HG02943 (cell line): Measurements from ENCODE around the gene GP1BB.

Experiments
- ATAC-seq: cut with Tn5 transposase; IDR thresholded peaks from one replicate; pipeline ENCODE4 v1.9.1; 2021; ENCODE audit warnings: mild to moderate bottlenecking, low read depth, moderate library complexity; ENCODE audit not compliant: unreplicated experiment

GP1BB gene

DNA sequence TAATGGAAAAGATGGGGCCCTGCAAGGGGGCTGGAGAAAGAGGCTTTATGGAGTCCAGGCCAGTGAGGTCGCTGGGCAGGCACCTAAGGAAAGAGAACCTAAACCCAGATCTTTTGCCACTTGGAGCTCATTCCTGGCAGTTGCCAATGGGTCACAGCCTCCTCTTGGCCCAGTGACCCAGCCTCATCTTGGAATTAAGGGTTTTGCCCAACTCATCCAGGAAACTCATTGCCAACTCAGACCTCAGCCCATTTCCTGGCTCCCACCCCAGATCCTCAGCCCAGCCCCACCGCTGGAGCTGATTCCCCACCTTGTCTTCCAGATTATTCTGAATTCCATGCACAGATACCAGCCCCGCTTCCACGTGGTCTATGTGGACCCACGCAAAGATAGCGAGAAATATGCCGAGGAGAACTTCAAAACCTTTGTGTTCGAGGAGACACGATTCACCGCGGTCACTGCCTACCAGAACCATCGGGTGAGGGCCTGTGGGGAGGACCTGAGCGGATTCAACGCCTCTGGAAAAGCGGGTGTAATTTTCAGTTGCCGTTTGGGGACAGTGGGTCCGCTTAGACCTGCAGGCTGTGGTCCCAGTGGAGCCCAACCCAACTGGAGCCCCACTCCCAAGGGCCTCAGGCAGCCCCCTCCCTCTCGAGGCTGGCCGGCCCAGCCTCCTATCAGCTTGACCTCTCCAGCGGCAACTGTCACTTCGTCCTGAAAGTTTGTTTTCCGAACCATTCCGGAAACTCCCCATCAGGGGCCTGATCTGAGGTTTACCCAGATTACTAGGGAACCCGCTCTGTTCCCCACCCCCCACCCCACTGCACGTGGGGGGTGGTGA is 41.5 kb downstream of the GP1BB start:
- no peak for ATAC-seq

DNA sequence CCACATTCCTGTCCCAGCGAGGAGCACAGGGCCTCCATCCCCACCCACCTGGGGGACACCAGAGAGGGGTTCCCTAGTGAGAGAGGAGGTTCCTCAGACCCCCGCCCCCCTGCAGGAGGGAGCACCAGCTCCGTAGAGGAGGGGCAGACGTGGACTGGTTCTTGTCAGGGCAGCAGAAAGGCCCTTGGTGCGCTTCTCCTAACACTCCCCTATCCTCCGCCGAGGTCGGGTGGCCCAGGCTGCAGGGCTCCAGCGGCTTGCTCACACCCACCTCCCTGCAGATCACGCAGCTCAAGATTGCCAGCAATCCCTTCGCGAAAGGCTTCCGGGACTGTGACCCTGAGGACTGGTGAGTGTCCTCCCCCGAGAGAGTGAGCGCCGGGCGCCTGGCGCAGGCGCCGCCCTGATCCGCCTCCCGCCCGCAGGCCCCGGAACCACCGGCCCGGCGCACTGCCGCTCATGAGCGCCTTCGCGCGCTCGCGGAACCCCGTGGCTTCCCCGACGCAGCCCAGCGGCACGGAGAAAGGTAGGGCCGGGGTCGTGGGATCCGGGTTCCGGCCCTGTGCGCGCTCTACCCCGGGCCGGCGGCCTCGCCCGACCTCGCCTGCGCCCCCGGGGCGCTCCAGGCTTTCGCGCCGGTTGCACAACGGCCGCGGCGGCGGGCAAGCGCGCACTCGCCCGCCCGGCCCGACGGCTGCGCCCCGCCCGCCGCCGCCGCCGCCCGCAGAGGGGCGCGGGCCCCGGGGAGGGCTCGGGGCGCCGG is 42.3 kb downstream of the GP1BB start:
- ATAC-seq: no peak

DNA sequence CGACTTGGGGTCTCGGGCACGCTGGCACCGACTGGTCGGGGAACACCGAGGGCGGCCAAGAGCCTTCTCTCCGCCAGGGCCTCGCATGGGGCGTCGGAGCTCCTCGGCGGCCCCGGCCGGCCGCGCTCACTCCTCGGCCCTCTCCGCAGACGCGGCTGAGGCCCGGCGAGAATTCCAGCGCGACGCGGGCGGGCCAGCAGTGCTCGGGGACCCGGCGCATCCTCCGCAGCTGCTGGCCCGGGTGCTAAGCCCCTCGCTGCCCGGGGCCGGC is 42.8 kb downstream of the GP1BB start:
- ATAC-seq: no peak

DNA sequence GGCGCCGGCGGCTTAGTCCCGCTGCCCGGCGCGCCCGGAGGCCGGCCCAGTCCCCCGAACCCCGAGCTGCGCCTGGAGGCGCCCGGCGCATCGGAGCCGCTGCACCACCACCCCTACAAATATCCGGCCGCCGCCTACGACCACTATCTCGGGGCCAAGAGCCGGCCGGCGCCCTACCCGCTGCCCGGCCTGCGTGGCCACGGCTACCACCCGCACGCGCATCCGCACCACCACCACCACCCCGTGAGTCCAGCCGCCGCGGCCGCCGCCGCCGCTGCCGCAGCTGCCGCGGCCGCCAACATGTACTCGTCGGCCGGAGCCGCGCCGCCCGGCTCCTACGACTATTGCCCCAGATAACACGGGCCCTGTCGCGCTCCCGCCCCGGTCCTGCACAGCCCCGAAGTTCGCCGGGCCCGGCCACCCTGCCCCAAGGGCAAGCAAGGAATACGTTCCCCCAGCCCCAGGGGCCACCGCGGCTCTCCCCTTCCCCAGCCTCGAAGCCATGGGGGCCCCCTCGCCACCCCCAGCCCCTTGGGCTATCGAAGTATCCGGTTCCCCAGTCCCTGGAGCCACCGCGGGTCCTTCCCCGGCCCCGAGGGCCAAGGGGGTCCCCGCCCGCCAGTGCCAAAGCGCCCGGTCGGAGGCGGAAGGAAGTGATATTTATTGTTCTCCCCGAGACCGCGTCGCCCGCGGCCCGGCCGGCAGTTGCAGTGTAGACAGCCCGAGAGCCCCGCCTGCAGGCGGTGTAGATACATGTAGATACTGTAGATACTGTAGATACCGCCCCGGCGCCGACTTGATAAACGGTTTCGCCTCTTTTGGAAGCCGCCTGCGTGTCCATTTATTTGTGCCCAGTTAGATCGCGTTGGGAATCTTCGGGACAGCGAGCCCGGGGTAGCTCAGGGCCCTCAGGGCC is 43.4 kb downstream of the GP1BB start:
- no peak for ATAC-seq

DNA sequence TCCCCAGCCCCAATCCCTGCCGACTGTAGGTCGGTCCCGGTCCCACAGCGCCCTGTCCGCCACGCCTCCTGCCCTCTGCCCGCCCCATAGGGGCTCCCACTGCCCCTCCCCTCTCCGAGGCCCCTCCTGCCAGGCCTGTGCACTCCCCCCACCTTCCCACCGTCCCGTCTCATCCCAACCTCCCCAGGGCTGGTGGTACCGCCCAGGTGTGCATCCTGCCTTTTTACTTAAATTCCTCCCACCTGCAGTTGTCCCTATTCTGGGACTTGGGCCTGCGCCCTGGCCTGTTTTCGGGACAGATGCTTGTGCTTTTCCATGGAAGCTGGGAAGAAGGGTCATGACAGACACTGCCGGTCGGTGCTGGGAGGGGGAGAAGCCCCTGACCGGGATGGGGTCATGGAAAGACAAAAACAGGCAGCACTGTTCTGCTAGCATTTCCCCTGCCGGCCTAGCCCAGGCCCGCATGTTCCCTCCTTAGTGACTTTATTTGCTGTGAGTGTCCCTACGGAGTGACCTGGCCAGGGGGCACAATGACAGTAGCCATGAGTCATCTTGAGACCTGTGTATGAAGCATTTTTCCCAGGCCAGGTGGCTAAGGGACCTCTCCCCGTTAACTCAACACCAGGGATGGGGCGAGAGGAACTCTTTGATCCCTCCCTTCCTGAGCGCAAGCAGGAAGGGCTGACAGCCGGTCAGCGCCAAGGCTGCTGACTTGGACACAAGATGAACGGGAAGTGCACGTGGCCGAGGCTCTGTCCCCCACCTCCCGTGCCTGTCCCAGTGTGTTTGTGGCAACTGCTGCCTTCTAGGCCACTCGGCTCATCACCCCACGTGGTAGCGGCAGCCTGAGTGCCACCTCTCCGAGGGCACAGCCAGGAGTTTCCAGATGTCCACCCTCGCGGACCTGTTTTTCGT is 44.3 kb downstream of the GP1BB start:
- no peak for ATAC-seq

DNA sequence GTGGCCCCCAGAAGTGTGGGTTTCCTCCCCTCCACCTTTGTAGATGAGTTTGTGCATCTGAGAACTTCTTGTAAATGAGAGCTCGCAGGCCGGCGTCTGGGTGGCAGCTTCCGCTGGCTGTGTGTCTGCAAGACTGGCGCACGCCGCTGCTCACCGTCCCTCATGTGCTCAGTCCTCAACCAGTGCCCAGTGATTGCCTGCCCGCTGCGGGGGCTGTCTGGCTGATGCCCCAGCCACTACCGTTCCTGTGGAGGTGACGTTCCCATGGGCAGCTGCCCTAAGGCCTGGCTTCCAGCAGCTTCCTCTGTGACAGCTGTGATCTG is 46.0 kb downstream of the GP1BB start:
- ATAC-seq: no peak

DNA sequence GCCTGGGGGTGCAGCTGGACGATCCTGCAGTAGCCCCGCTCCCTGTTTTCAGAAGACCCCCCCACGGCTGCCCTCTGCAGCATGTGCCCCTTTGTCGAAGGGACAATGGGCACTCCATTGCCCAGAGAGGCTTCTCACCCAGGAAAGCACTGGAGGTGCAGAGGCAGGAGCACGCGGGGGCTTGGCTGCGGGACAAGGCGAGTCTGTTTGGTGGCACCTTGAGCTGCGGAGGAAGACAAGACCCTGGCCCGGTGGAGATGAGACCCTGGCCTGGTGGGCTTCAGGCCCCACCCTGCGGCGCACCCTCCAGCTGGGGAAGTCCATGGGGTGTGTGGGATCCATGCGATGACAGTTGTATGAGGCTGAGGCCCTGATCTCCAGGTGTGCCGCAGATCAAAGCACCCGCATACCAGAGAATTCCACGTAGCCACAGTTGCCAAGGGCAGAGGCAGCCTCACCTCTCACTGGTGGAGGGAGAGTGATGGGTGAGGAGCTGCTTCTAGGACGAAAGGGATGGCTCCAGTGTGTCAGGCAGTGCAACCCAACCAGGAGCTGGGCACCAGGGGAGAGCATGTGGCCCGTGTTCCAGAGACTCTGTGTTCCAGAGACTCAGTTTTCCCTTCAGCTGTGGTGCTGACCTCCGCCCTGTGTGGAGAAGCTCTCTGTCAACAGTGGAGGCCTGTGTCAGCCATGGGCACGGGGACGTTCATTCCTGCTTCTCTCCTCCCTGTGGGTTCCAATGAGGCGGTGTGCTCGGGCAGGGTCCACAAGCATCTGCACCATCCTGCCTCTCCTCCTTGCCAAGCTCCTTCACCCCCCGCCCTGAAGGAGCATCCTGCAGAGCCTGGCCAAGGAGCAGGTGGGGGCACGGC is 47.2 kb downstream of the GP1BB start:
- ATAC-seq: no peak

DNA sequence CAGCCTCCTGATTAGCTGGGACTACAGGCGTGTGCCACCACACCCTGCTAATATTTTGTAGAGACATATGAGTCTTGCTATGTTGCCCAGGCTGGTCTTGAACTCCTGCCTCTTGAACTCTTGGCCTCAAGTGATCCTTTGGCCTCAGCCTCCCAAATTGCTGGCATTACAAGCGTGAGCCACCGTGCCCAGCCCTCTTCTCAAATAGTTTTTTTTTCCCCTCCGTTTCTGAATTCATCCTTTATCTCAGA is 49.0 kb downstream of the GP1BB start:
- no peak for ATAC-seq

DNA sequence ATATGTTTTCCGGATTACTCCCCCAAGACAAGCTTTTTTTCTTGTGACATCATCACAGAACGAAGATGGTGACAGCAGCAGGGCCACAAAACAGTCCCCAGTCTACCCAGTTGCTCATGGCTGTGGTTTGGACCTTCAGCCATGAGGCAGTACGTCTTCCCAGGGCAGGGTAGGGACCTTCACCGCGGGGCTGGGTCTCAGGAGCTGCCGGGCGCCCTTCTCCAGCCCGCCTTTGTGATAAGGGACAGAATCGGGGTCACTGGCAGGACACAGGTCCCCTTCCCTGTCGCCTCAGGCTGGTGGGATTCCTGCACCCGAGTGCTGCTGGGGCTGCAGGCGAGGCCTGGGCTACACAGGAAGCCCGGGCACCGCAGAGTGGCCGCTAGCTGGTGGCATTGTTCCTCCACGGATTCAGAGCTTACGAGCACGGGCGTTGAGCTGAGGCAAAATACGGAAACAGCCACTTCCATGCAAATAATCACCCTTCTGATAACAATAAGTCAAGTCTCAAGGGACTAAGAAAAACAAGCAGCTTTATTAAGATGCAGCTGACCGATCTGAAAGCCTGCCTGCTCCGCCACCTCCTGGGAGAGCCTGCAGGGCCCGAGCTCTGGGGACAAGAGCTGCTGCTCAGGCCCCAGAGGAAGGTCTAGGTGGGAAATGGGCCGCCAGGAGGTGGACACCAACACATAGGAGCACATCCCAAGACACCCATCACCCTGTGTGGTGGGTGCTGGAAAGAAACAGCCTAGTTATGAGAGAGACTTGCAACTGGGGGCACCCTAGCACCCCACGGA is 49.5 kb downstream of the GP1BB start:
- peak; percentile 58 for ATAC-seq

DNA sequence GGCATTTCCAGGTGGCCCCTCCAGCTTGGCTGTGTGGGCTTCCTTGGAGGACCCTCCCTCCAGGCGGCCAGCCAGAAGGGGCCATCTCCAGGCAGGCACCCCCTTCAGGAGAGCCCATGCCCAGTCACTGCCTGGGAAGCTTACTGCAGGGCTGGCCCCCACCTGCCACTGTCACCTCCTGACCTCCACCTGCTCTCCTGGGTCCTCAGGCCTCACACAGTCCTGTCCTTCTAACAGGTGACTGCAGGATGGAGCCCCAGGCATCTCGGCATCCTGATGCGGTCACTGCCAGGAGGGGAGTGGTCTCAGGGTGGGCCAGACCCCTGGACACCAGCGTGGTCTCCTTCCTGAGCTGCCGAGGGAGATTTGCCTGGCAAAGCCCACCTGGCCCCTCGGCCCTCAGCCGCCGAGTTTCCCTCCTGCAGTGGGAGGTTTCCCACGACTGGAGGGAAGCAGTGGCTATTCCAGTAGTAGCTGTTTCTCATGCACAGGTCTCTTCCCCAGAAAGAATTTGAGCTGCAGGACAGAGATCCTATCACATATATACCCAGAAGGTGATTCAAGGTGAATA is 50.2 kb downstream of the GP1BB start:
- ATAC-seq: no peak
